Calu3 (cell line): ENCODE measurements around the gene PTPRO. TPM values are rescaled to one million over a fixed set of nuclear protein-coding genes. Genes with fewer than 3 reads are reported as not detected.

Experiments
- BruUV-seq: library from RNA; stranded (reverse); fragments of 400-500 nt; replicated peaks from 2 replicates; lab custom pipeline; 2021; lab: Mats Ljungman, UMichigan
- CTCF ChIA-PET: fragments of 300-600 bp; sonication (Branson Sonifier 250); formaldehyde crosslinking; loops from one replicate; lab custom pipeline; 2022; ENCODE audit warnings: antibody characterized with exemption; lab: Charles Lee
- DNase-seq: peaks from one replicate; pipeline ENCODE4 v3.0.0; 2022
- H3K27ac Mint-ChIP-seq: one replicate; pipeline ENCODE4 v1.8.0; 2022; ENCODE audit warnings: mixed read lengths; ENCODE audit not compliant: unreplicated experiment
- H3K27me3 Mint-ChIP-seq: one replicate; pipeline ENCODE4 v1.8.0; 2022; ENCODE audit warnings: mixed read lengths; ENCODE audit not compliant: unreplicated experiment
- H3K36me3 Mint-ChIP-seq: one replicate; pipeline ENCODE4 v1.8.0; 2022; ENCODE audit warnings: mild to moderate bottlenecking, moderate library complexity, mixed read lengths; ENCODE audit not compliant: insufficient read depth, unreplicated experiment
- H3K4me1 Mint-ChIP-seq: one replicate; pipeline ENCODE4 v1.8.0; 2022; ENCODE audit warnings: mild to moderate bottlenecking, low read depth, mixed read lengths; ENCODE audit not compliant: unreplicated experiment
- H3K4me3 Mint-ChIP-seq: one replicate; pipeline ENCODE4 v1.8.0; 2022; ENCODE audit warnings: mild to moderate bottlenecking, low read depth, moderate library complexity, mixed read lengths; ENCODE audit not compliant: unreplicated experiment
- H3K9me3 Mint-ChIP-seq: one replicate; pipeline ENCODE4 v1.8.0; 2022; ENCODE audit warnings: low read depth, mixed read lengths; ENCODE audit not compliant: unreplicated experiment
- intact Hi-C: fragments of 100-400 bp; cut with micrococcal nuclease; formaldehyde crosslinking; loops from one replicate; pipeline ENCODE4 v1.10.0; 2022; ENCODE audit not compliant: unreplicated experiment
- total RNA-seq: library from RNA; stranded (reverse); gene quantifications from 2 replicates; pipeline ENCODE4 v1.2.3, GENCODE V29; 2022
- TF ChIP-seq, protein P1 (sequence below): fragments of 200-600 bp; IDR thresholded peaks from one replicate; pipeline ENCODE4 v1.8.0; 2022; ENCODE audit warnings: antibody characterized with exemption; ENCODE audit not compliant: unreplicated experiment

PTPRO gene
- total RNA-seq, 1 experiment from 2014 or later: not detected

GRCh38 chr12:15320881-15321280 is 1.4 kb upstream of the PTPRO start:
- no peaks in the 10 kb centered on the region for H3K9me3 Mint-ChIP-seq
- no peaks in the 10 kb centered on the region for H3K4me1 Mint-ChIP-seq
- intact Hi-C loops: loop anchor here (1.0 to 5.0 kb wide), 2 partner anchors 30 to 44 kb away; no protein-coding TSS in a partner anchor
- CTCF ChIA-PET: no interaction called here
- no TSS peak for BruUV-seq
- TF ChIP-seq, protein P1, sequence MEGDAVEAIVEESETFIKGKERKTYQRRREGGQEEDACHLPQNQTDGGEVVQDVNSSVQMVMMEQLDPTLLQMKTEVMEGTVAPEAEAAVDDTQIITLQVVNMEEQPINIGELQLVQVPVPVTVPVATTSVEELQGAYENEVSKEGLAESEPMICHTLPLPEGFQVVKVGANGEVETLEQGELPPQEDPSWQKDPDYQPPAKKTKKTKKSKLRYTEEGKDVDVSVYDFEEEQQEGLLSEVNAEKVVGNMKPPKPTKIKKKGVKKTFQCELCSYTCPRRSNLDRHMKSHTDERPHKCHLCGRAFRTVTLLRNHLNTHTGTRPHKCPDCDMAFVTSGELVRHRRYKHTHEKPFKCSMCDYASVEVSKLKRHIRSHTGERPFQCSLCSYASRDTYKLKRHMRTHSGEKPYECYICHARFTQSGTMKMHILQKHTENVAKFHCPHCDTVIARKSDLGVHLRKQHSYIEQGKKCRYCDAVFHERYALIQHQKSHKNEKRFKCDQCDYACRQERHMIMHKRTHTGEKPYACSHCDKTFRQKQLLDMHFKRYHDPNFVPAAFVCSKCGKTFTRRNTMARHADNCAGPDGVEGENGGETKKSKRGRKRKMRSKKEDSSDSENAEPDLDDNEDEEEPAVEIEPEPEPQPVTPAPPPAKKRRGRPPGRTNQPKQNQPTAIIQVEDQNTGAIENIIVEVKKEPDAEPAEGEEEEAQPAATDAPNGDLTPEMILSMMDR: no peak
- H3K36me3 Mint-ChIP-seq: peaks cover 14% of the 10 kb centered on the region
- peaks cover 33% of the 10 kb centered on the region for H3K27me3 Mint-ChIP-seq
- no peak for DNase-seq
- no peak overlapping the region for H3K4me3 Mint-ChIP-seq
- no peak overlapping the region for H3K27ac Mint-ChIP-seq

- Mint-ChIP-seq H3K27ac (no peak overlapping the region), H3K27me3 (peaks cover 56% of the 10 kb centered on the region), H3K36me3 (peaks cover 14% of the 10 kb centered on the region), H3K4me3 (peak overlapping the region; percentile 50), H3K4me1 (no peaks in the 10 kb centered on the region), H3K9me3 (no peaks in the 10 kb centered on the region)
- intact Hi-C loops: loop anchor here (5.0 kb wide), 1 partner anchor 46 kb away; no protein-coding TSS in a partner anchor
- DNase-seq: no peak
- no TSS peak for BruUV-seq
- TF ChIP-seq, protein P1: no peak
- CTCF ChIA-PET: no interaction called here
Observed at GRCh38 chr12:15323480-15323879, 1.2 kb downstream of the PTPRO start.

DNA sequence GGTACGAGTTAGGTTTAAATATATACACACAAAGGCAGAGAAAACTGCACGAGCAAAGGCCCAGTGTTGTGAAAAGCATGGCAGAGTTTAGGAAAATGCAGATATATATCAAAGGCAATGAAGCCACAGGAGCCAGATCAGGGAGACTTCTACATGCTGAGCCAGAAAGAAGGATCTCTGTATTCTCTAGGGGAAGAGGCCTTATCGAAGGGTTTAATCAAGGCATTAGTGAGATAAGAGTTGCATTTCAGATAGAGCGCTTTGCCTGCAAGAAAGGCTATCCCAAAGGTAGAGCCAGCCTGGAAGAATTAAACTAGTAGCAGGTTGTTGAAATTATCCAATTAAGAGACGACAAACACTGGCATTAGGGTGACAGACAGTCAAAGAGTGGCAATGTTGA is 7.6 kb downstream of the PTPRO start:
- no TSS peak for BruUV-seq
- no peaks in the 10 kb centered on the region for H3K9me3 Mint-ChIP-seq
- intact Hi-C loops: no loop called here
- H3K36me3 Mint-ChIP-seq: no peaks in the 10 kb centered on the region
- no peaks in the 10 kb centered on the region for H3K4me1 Mint-ChIP-seq
- DNase-seq: no peak
- H3K4me3 Mint-ChIP-seq: no peak overlapping the region
- no peak overlapping the region for H3K27ac Mint-ChIP-seq
- CTCF ChIA-PET: no interaction called here
- TF ChIP-seq, protein P1: no peak
- peaks cover 46% of the 10 kb centered on the region for H3K27me3 Mint-ChIP-seq

DNA sequence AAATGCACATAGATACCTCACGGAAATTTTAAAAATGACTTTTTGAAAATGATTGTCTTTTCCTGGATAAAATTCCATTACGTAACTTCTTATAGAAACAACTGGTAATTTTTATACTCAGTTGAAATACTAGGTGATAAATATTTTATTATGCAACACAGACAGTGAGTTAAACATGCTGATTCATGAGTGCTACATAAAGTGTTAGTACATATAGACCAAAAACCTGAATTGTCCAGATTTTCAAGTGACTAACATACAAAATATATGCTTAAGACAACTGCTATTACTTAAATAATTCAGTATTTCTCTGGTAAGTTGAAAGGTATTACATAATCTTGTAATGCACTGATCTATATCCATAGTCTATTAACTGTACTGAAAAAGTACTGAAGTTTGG is 11.9 kb downstream of the PTPRO start:
- H3K27me3 Mint-ChIP-seq: peaks cover 12% of the 10 kb centered on the region
- H3K36me3 Mint-ChIP-seq: no peaks in the 10 kb centered on the region

More for the DNA sequence above, 11.9 kb downstream of the PTPRO start:
- Mint-ChIP-seq H3K27ac (no peak overlapping the region), H3K4me3 (no peak overlapping the region), H3K9me3 (no peaks in the 10 kb centered on the region), H3K4me1 (peaks cover 14% of the 10 kb centered on the region)
- DNase-seq: no peak
- no TSS peak for BruUV-seq
- CTCF ChIA-PET: no interaction called here
- intact Hi-C loops: no loop called here
- TF ChIP-seq, protein P1: no peak
